ENCODE measurements around the gene SBF1.

DNA sequence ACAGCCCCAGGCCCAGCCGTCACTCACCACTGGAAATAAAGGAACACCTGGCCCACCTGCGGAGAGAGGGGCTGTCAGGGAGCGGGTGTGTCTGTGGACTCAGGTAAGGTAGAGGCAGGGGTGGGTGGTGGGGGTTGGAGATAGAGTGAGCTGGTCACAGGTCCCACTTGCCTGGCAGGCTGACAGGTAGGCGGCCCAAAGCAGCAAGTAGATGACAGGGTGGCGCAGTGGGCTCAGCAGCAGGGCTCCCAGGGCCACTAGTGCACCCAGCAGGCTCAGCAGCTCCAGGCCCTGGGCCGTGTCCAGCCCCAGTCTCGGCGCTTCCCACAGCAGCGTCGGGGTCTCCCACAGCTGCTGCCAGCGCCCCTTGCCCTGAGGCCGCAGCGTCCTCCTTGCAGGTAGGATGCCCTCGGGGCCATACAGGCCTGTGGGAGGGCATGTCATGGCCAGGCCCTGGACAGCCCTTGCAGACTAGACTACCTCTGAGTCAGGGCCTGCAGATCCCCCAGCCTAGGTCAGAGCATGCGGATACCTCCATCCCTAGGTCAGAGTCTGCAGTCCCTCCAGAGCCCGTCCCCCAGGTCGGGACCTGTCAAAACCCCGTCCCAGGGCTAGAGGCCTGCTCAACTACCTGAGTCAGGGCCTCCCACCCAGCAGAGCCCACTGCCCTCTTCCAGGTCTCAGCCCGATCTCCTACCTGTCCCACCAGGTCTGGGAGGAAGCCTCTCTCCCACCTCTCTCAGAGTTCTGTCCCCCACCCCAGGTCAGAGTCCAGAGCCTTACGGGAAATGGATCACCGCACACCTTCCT is 32.0 kb upstream of the SBF1 start:
- TF ChIP-seq, protein P1, sequence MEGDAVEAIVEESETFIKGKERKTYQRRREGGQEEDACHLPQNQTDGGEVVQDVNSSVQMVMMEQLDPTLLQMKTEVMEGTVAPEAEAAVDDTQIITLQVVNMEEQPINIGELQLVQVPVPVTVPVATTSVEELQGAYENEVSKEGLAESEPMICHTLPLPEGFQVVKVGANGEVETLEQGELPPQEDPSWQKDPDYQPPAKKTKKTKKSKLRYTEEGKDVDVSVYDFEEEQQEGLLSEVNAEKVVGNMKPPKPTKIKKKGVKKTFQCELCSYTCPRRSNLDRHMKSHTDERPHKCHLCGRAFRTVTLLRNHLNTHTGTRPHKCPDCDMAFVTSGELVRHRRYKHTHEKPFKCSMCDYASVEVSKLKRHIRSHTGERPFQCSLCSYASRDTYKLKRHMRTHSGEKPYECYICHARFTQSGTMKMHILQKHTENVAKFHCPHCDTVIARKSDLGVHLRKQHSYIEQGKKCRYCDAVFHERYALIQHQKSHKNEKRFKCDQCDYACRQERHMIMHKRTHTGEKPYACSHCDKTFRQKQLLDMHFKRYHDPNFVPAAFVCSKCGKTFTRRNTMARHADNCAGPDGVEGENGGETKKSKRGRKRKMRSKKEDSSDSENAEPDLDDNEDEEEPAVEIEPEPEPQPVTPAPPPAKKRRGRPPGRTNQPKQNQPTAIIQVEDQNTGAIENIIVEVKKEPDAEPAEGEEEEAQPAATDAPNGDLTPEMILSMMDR (IDR thresholded peaks at IDR 0.05): no peak
- TF ChIP-seq POLR2A (IDR thresholded peaks at IDR 0.05): peak in 2 of 3 donors; percentile 54 to 63

All from body of pancreas (tissue), 4 donors.